ENCODE data around the gene HSD17B1.
"Not testable (repeated sequence)": the region's sequence is repeated elsewhere in the genome, so short reads cannot be mapped to it uniquely, and the experiment has no call there.

The HSD17B1 gene

DNA sequence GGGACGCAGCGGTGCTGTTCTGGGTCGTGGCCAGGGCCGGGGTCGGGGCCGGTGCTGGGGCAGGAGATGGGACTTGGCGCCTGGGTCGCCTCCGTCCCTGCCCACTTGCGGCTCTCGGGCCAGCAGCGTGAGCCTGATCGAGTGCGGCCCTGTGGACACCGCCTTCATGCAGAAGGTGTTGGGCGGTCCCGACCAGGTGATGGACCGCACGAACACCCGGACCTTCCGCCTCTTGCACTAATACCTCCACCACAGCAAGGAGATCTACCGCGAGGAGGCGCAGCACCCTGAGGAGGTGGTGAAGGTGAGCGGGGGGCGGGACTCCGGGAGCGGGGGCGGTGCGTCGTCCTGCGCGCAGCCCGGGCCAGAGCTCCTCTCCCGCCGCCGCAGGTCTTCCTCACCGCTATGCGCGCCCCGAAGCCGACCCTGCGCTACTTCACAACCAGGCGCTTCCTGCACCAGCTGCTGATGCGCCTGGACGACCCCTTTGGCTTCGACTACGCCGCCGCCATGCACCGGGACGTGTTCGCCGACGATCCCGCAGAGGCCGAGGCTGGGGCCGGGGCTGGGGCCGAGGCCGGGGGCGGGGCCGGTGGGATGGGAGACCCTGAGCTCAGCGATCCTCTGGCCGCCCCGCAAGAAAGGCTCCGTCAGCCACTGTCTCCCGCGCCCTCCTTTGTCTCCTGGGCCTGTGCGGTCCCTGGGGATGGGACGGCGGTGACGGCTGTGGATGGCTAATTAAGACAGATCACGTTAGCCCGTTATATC, 4.5 kb upstream of the HSD17B1 start:
- DNase-seq: peak; percentile 79 to 83

GRCh38 chr17:42548993-42549755, 3.5 kb upstream of the HSD17B1 start:
- DNase-seq: no peak

- no peak for DNase-seq
Measured at GRCh38 chr17:42553161-42553818, 567 bp downstream of the HSD17B1 start.

DNA sequence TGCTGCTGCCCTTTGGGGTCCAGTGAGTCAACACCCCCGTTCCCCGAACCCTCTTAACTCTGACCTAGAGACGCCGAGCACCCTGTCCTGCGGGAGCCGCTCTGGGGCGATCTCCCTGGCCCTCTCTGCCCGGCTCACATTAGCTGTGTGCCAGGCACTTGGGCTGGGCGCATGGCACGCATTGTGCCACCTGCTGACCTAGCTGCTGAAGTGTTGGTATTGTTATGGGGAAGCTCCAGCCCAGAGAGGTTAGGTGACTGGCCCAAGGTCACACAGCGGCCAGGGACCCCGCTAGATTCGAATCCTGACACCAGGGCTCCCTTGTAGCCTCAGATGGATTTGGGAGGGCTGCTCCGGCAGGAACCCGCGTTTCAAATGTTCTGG, 1.1 kb downstream of the HSD17B1 start:
- DNase-seq: peak in 1 of 2 donors; percentile 17

GRCh38 chr17:42554250-42555121, 1.8 kb downstream of the HSD17B1 start:
- peak; percentile 80 to 87 for DNase-seq

- no peak for DNase-seq
Measured at GRCh38 chr17:42555122-42555622, 2.4 kb downstream of the HSD17B1 start.

DNA sequence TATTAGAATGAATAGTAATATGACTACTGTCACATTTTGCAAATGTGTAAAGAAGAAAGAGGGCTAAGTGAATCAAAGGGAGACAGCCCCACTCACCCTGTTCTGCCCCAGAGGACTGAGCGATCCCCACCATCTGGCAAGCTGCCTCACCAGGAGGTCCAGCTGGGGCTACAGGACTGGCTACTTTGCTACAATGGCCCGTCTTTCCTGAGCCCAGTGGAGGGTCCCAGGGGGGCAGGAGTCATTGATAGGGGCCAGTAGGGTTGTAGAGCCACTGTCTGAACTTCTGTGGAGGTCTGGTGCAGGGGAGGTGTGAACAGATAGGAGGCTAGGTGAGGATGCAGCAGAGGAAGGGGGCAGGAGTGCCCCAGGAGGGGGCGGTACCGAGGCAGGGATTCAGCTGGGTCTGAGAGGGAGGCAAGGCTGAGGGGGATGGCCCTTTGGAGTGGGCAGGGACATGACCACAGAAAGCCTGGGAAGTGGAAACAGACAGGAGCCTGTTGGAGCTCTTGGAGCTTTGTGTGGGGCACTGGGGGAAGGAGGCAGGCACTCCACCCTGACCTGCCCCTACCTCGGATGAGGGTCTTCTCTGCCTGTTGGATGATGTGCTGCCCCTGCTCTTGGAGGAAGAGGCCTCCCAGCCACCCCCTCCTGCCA, 3.4 kb downstream of the HSD17B1 start:
- not testable (repeated sequence) for DNase-seq

DNA sequence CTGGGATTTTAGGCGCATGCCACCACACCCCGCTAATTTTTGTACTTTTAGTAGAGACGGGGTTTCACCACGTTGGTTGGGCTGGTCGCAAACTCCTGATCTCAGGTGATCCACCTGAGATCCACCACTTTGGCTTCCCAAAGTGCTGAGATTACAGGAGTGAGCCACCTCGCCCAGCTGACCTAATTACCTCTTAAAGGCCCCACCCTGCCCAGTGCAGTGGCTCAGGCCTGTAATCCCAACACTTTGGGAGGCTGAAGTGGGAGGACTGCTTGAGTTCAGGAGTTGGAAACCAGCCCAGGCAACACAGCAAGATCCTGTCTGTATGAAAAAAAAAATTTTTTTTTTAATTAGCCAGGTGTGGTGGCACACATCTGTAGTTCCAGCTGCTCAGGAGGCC, 6.4 kb downstream of the HSD17B1 start:
- DNase-seq: no peak

GRCh38 chr17:42560246-42560645, 7.5 kb downstream of the HSD17B1 start:
- DNase-seq: no peak

GRCh38 chr17:42561897-42562387, 9.2 kb downstream of the HSD17B1 start, which contains the start of gene COASY:
TSS of gene COASY (plus strand) at chr17:42562148. CDS start at chr17:42562623, 475 bp downstream.
- DNase-seq: peak; percentile 93

DNA sequence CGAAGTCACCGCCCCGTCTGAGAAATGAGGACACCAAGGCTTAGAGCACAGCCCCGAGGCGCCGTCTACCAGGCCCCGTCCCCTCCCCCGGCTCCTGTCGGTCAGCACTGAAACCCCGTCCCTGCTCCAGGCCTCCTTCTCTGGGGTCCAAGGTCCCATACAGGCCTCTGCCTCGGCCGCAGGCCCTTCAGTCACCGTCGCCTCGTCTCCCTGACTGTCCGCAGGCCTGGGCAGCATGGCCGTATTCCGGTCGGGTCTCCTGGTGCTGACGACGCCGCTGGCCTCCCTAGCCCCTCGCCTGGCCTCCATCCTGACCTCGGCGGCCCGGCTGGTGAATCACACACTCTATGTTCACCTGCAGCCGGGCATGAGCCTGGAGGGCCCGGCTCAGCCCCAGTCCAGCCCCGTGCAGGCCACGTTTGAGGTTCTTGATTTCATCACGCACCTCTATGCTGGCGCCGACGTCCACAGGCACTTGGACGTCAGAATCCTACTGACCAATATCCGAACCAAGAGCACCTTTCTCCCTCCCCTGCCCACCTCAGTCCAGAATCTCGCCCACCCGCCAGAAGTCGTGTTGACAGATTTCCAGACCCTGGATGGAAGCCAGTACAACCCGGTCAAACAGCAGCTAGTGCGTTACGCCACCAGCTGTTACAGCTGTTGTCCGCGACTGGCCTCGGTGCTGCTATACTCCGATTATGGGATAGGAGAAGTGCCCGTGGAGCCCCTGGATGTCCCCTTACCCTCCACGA, 9.8 kb downstream of the HSD17B1 start:
- DNase-seq: no peak

DNA sequence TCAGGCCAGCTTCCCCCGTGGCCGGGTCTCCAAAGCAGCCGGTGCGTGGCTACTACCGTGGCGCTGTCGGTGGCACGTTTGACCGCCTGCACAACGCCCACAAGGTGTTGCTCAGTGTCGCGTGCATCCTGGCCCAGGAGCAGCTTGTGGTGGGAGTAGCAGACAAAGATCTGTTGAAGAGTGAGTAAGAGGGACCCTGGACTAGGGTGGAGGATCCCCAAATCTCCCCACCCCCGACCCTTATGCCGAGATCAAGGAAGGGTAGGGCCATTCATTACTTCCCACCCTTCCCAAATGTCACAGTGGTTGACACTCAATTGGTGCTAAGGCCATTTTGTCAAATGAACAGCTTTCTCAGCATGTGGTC, 10.4 kb downstream of the HSD17B1 start:
- no peak for DNase-seq

DNA sequence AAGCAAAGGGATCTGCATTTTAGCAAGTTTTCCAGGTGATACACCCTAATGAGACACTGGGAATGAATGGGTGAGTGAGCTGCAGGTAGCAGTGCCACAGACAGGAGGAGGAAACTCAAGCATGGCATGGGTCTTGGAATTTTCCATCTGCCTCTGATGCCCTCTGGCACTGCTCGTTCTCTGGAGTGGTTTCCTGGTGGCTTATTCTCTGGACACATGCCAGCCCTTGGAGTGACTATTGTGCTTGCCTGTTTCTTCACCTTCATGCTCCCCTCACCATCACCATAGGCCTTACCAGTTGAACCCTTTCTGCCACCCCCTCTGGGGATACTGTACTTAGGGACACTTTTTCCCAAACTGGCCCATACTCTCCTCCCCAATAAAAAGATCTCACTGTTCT, 10.8 kb downstream of the HSD17B1 start:
- DNase-seq: no peak

- no peak for DNase-seq
Measured at GRCh38 chr17:42563950-42564349, 11.2 kb downstream of the HSD17B1 start.

- DNase-seq: no peak
Measured at GRCh38 chr17:42564815-42565522, 12.2 kb downstream of the HSD17B1 start.

- DNase-seq: no peak
Measured at GRCh38 chr17:42565523-42566214, 12.9 kb downstream of the HSD17B1 start.

- DNase-seq: no peak
Measured at GRCh38 chr17:42566215-42566882, 13.6 kb downstream of the HSD17B1 start.

- peak; percentile 92 for DNase-seq
Measured at GRCh38 chr17:42566883-42567573, 14.3 kb downstream of the HSD17B1 start, which contains the start of gene MLX. TSS of gene MLX (plus strand) at chr17:42567100. CDS start at chr17:42567125, 25 bp downstream.
